IMR-90 (cell line): ENCODE results near the gene HDHD2. TPM values are rescaled to one million over a fixed set of nuclear protein-coding genes. Genes with fewer than 3 reads are reported as not detected.
A peak's percentile ranks its signal among the peaks of the same experiment; 100 is the strongest.

Experiments used
- ATAC-seq: fragments of 200-7000 bp; cut with Tn5 transposase; 2 replicates; pipeline ENCODE4 v1.9.1; 2020; ENCODE audit warnings: low read depth, mild to moderate bottlenecking, moderate library complexity
- BruUV-seq: library from RNA; stranded (reverse); fragments of 400-500 nt; replicated peaks from 2 replicates; lab custom pipeline; 2021; lab: Mats Ljungman, UMichigan
- CTCF ChIA-PET: fragments of 300-600 bp; formaldehyde crosslinking; extraction: SDS; loops from one replicate; lab custom pipeline; 2021; ENCODE audit warnings: antibody characterized with exemption; lab: Yijun Ruan, JAX
- POLR2A ChIA-PET: fragments of 300-600 bp; sonication (Branson Sonifier 250); formaldehyde crosslinking; loops from one replicate; lab custom pipeline; 2022; ENCODE audit warnings: antibody characterized with exemption; ENCODE audit not compliant: unreplicated experiment; lab: Charles Lee
- DNase-seq: peaks from one replicate; pipeline ENCODE4 v3.0.0; 2013
- H2AFZ ChIP-seq: replicated peaks from 2 replicates; pipeline ENCODE3; 2013; ENCODE audit warnings: low read length, mild to moderate bottlenecking; ENCODE audit not compliant: poor library complexity
- H2AK5ac ChIP-seq: 2 replicates; pipeline ENCODE4 v1.6.1; 2013; ENCODE audit warnings: low read depth, low read length, inconsistent platforms
- H2AK9ac ChIP-seq: replicated peaks from 2 replicates; pipeline ENCODE3; 2013; ENCODE audit warnings: mild to moderate bottlenecking, low read depth, low read length, moderate library complexity; ENCODE audit not compliant: poor library complexity
- H2BK120ac ChIP-seq: 2 replicates; pipeline ENCODE4 v1.6.1; 2013; ENCODE audit warnings: low read depth, low read length, inconsistent platforms
- H2BK15ac ChIP-seq: 3 replicates; pipeline ENCODE4 v1.6.1; 2013; ENCODE audit warnings: low read depth, low read length, inconsistent platforms
- H2BK20ac ChIP-seq: 2 replicates; pipeline ENCODE4 v1.6.1; 2013; ENCODE audit warnings: low read depth, mild to moderate bottlenecking, inconsistent platforms, low read length, moderate library complexity
- H2BK5ac ChIP-seq: 2 replicates; pipeline ENCODE4 v1.6.1; 2013; ENCODE audit warnings: mild to moderate bottlenecking, low read depth, low read length, inconsistent platforms; ENCODE audit not compliant: poor library complexity, severe bottlenecking
- H3K14ac ChIP-seq: replicated peaks from 2 replicates; pipeline ENCODE4 v1.6.1; 2013; ENCODE audit warnings: low read depth, low read length, inconsistent platforms
- H3K18ac ChIP-seq: 2 replicates; pipeline ENCODE4 v1.6.1; 2013; ENCODE audit warnings: low read depth, low read length, control low read depth
- H3K23ac ChIP-seq: 2 replicates; pipeline ENCODE4 v1.6.1; 2013; ENCODE audit warnings: low read depth, low read length, inconsistent platforms
- H3K27ac ChIP-seq: 2 replicates; pipeline ENCODE4 v1.5.1; 2013; ENCODE audit warnings: mild to moderate bottlenecking, control low read depth, low read length; ENCODE audit not compliant: insufficient read depth
- H3K27me3 ChIP-seq: 2 replicates; pipeline ENCODE4 v1.6.1; 2013; ENCODE audit warnings: low read length; ENCODE audit not compliant: control insufficient read depth, insufficient read depth
- H3K36me3 ChIP-seq: 2 replicates; pipeline ENCODE4 v1.6.1; 2013; ENCODE audit warnings: low read length, mixed read lengths; ENCODE audit not compliant: control insufficient read depth, insufficient read depth
- H3K4ac ChIP-seq: 2 replicates; pipeline ENCODE4 v1.6.1; 2013; ENCODE audit warnings: low read depth, low read length, inconsistent platforms
- H3K4me1 ChIP-seq: 2 replicates; pipeline ENCODE4 v1.6.1; 2013; ENCODE audit warnings: low read length, mixed read lengths; ENCODE audit not compliant: control insufficient read depth, insufficient read depth
- H3K4me2 ChIP-seq: 2 replicates; pipeline ENCODE4 v1.6.1; 2013; ENCODE audit warnings: low read depth, mild to moderate bottlenecking, control low read depth, low read length, moderate library complexity
- H3K4me3 ChIP-seq: 2 replicates; pipeline ENCODE4 v1.5.1; 2013; ENCODE audit warnings: low read depth, mild to moderate bottlenecking, control low read depth, low read length, moderate library complexity; ENCODE audit not compliant: insufficient read depth
- H3K56ac ChIP-seq: 2 replicates; pipeline ENCODE4 v1.6.1; 2013; ENCODE audit warnings: low read length, inconsistent platforms; ENCODE audit not compliant: insufficient read depth; ENCODE audit errors: extremely low read depth
- H3K79me1 ChIP-seq, 2 experiments: 2 replicates each; pipeline ENCODE4 v1.6.1; 2013; ENCODE audit warnings: low read length in 2 of 2, inconsistent platforms in 1 of 2, low read depth in 1 of 2
- H3K9ac ChIP-seq: 2 replicates; pipeline ENCODE4 v1.6.1; 2013; ENCODE audit warnings: low read depth, low read length, control low read depth
- H3K9me1 ChIP-seq: 2 replicates; pipeline ENCODE4 v1.6.1; 2013; ENCODE audit warnings: low read length, inconsistent platforms; ENCODE audit not compliant: insufficient read depth
- H3K9me3 ChIP-seq: 2 replicates; pipeline ENCODE4 v1.6.1; 2013; ENCODE audit warnings: low read length; ENCODE audit not compliant: control insufficient read depth, insufficient read depth
- H4K20me1 ChIP-seq: 2 replicates; pipeline ENCODE4 v1.6.1; 2013; ENCODE audit warnings: low read length, inconsistent platforms; ENCODE audit not compliant: insufficient read depth
- H4K5ac ChIP-seq: 2 replicates; pipeline ENCODE4 v1.6.1; 2013; ENCODE audit warnings: mild to moderate bottlenecking, low read depth, low read length, control low read depth
- H4K8ac ChIP-seq, 2 experiments: 2 replicates each; pipeline ENCODE4 v1.6.1; 2013; ENCODE audit warnings: low read depth in 2 of 2, low read length in 2 of 2, control low read depth in 1 of 2, inconsistent platforms in 1 of 2
- H4K91ac ChIP-seq: 2 replicates; pipeline ENCODE4 v1.6.1; 2013; ENCODE audit warnings: low read depth, low read length, inconsistent platforms; ENCODE audit not compliant: insufficient read depth
- BHLHE40 ChIP-seq: fragments of 150-350 bp; IDR thresholded peaks from 2 replicates; pipeline ENCODE4 v1.6.1; 2016; ENCODE audit warnings: mild to moderate bottlenecking, low read depth, low read length
- CEBPB ChIP-seq: IDR thresholded peaks from 2 replicates; pipeline ENCODE4 v1.6.1; 2012; ENCODE audit warnings: low read depth, low read length, improper control_type of control experiment
- MXI1 ChIP-seq: IDR thresholded peaks from 2 replicates; pipeline ENCODE4 v1.6.1; 2012; ENCODE audit warnings: low read depth, mild to moderate bottlenecking, low read length, moderate library complexity, borderline replicate concordance
- POLR2A ChIP-seq: IDR thresholded peaks from 2 replicates; pipeline ENCODE4 v1.6.1; 2012; ENCODE audit warnings: mild to moderate bottlenecking, low read depth, low read length
- RCOR1 ChIP-seq: IDR thresholded peaks from 2 replicates; pipeline ENCODE4 v1.6.1; 2012; ENCODE audit warnings: mild to moderate bottlenecking, low read length, improper control_type of control experiment; ENCODE audit not compliant: insufficient replicate concordance
- WGBS, 2 experiments: methylation state at CpG; one replicate each; pipeline versions ENCODE4 v1.1.5 to v1.1.7; 2013; ENCODE audit warnings: missing lambda C conversion rate in 2 of 2; ENCODE audit not compliant: insufficient read length in 1 of 2; ENCODE audit errors: extremely low coverage in 2 of 2; 5-methylcytosine and 5-hydroxymethylcytosine counted together
- dilution Hi-C: fragments of 300-500 bp; cut with HindIII; formaldehyde crosslinking; loops from one replicate; pipeline ENCODE4 v1.14.3; 2018; ENCODE audit warnings: low sequenced_read_pairs; ENCODE audit not compliant: unreplicated experiment
- in situ Hi-C: fragments of 300-500 bp; cut with MboI; formaldehyde crosslinking; loops from 3 replicates; pipeline ENCODE4 v1.14.3; 2019; ENCODE audit warnings: low sequenced_read_pairs, inconsistent platforms, mixed read lengths
- intact Hi-C: fragments of 100-400 bp; cut with micrococcal nuclease; formaldehyde crosslinking; loops from 2 replicates; pipeline ENCODE4 v1.10.0; 2022
- polyA plus RNA-seq, 3 experiments: library from polyadenylated mRNA; depleted of rRNA; stranded (reverse); fragments of >200 nt; gene quantifications; 2 replicates each; pipeline ENCODE4 v1.2.3, GENCODE V29; 2012; ENCODE audit warnings: low replicate concordance in 1 of 3
- total RNA-seq: library from RNA; depleted of rRNA; stranded (reverse); fragments of >200 nt; gene quantifications from 2 replicates; pipeline ENCODE4 v1.2.3, GENCODE V29; 2012
- TF ChIP-seq, protein P1 (sequence below): fragments of 150-350 bp; IDR thresholded peaks from 2 replicates; pipeline ENCODE4 v1.6.1; 2016; ENCODE audit warnings: low read depth, mild to moderate bottlenecking, low read length, moderate library complexity, borderline replicate concordance

The HDHD2 gene
- total and polyA plus RNA-seq, 2 of the 4 experiments (the other 2 are of a cell fraction), result 7.2 to 18.6 TPM

DNA sequence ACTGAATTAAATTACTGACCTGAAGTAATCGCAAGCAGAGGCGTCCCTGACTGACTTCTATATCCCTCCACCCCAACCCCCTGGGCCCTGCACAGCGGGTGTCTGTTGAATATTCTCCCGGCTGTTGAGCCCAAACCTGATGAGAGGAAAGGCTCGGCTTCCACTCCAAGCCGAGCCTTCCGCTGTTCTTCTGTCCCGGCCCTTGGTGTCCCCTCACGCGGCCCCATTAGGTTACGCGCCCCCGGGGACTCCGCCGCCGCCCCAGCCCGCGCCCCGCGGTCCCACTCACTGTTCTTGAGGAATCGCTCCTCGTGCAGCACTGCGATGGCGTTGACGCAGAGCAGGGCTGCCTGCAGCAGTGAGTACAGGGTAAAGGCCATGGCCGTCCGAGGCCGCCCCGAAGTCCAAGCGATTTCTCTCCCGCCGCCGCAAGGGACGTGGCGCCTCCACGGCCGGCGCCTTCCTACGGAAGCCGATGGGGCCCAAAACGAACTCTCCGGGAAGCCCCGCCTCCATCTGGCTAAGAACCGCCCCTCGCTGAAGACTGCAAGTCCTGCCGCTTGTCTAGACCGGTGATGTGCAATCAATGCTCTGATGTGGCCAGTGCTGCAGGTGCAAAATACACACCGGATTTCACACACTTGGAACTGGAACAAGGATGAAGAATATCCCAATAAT lies 25.7 kb upstream of the HDHD2 start, which contains the start of gene IER3IP1:
Gene IER3IP1 (minus strand): TSS at position 467 of the 678 bp plus-strand sequence. CDS start 87 bp downstream, at position 380.
- DNase-seq, result peak; percentile 91
- Histone ChIP-seq H3K56ac (peak within 1 kb of the TSS; percentile 87; the same call in 1 of the 2 replicates), H2AK5ac (peak within 1 kb of the TSS; percentile 49; the same call in 1 of the 2 replicates), H3K18ac (peak within 1 kb of the TSS; percentile 53; the same call in 1 of the 2 replicates), H3K27ac (peak within 1 kb of the TSS; percentile 83), H2AK9ac (peak within 1 kb of the TSS; percentile 94), H3K36me3 (no peaks in the 10 kb centered on the region; the same call in 1 of the 2 replicates), H2BK20ac (no peak within 1 kb of the TSS), H4K20me1 (peaks cover 29% of the 10 kb centered on the region; the same call in 1 of the 2 replicates), H3K4me3 (peak within 1 kb of the TSS; percentile 73), H2AFZ (peak within 1 kb of the TSS; percentile 99), H3K27me3 (peaks cover 4% of the 10 kb centered on the region), H2BK5ac (peak within 1 kb of the TSS; percentile 67), H3K79me1 (peaks cover 13 to 33% of the 10 kb centered on the region in 2 experiments), H3K4ac (peak within 1 kb of the TSS; percentile 96), H3K4me2 (peak within 1 kb of the TSS; percentile 94), H2BK120ac (peak within 1 kb of the TSS; percentile 69), H2BK15ac (no peak within 1 kb of the TSS), H3K23ac (peak within 1 kb of the TSS; percentile 96), H3K9ac (peak within 1 kb of the TSS; percentile 81), H4K8ac (peak within 1 kb of the TSS; percentile 73 to 95; a peak in 3 of 4 replicates), H3K9me3 (no peaks in the 10 kb centered on the region), H4K5ac (0 out of 2 replicates have a peak within 1 kb of the TSS, but pooled peaks have one; percentile 11), H3K4me1 (peaks cover 4% of the 10 kb centered on the region), H3K14ac (peak within 1 kb of the TSS; percentile 99), H3K9me1 (peaks cover 8% of the 10 kb centered on the region), H4K91ac (peak within 1 kb of the TSS; percentile 90)
- dilution Hi-C loops (no loop called here), intact Hi-C loops (loop anchor here (1.0 kb wide), 1 partner anchor 26 kb away; the partner anchor contains the start of gene HDHD2), in situ Hi-C loops (no loop called here)
- CTCF ChIA-PET, result no interaction called here
- TF ChIP-seq, protein P1, sequence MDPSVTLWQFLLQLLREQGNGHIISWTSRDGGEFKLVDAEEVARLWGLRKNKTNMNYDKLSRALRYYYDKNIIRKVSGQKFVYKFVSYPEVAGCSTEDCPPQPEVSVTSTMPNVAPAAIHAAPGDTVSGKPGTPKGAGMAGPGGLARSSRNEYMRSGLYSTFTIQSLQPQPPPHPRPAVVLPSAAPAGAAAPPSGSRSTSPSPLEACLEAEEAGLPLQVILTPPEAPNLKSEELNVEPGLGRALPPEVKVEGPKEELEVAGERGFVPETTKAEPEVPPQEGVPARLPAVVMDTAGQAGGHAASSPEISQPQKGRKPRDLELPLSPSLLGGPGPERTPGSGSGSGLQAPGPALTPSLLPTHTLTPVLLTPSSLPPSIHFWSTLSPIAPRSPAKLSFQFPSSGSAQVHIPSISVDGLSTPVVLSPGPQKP, result no peak
- peak; percentile 42; the same call in 1 of the 2 replicates for TF ChIP-seq MXI1
- TF ChIP-seq BHLHE40, result 0 out of 2 replicates have a peak, but pooled peaks have one; percentile 7
- no peak for TF ChIP-seq RCOR1
- peak; percentile 79 for TF ChIP-seq POLR2A
- TF ChIP-seq CEBPB, result peak; percentile 45; the same call in 1 of the 2 replicates
- ATAC-seq, result peak; percentile 96
- 1% methylated on average over 33 of the region's 48 CpGs; no CpG with 5 or more reads in 1 of the 2 experiments for WGBS, 2 experiments
- no TSS peak for BruUV-seq
- POLR2A ChIA-PET, result no interaction called here
